HEK293 (cell line): ENCODE measurements around the gene ADI1.

Experiments used
- KLF1 ChIP-seq: fragments of 450-650 bp; formaldehyde crosslinking; IDR thresholded peaks from 2 replicates; pipeline ENCODE4 v1.5.1; 2016; ENCODE audit warnings: missing biosample characterization, missing genetic modification characterization
- KLF8 ChIP-seq: fragments of 450-650 bp; formaldehyde crosslinking; IDR thresholded peaks from 2 replicates; pipeline ENCODE4 v1.5.1; 2016; ENCODE audit warnings: missing biosample characterization, missing genetic modification characterization
- MYNN ChIP-seq: fragments of 450-650 bp; formaldehyde crosslinking; IDR thresholded peaks from 2 replicates; pipeline ENCODE4 v1.5.1; 2016; ENCODE audit warnings: missing biosample characterization, missing genetic modification characterization, borderline replicate concordance
- YY1 ChIP-seq: fragments of 450-650 bp; formaldehyde crosslinking; IDR thresholded peaks from 2 replicates; pipeline ENCODE4 v1.5.1; 2018; ENCODE audit warnings: missing biosample characterization, missing genetic modification characterization
- ZBTB11 ChIP-seq: fragments of 450-650 bp; formaldehyde crosslinking; conservative IDR thresholded peaks from 2 replicates; pipeline ENCODE4 v1.5.1; 2016; ENCODE audit warnings: low read depth, missing biosample characterization, missing genetic modification characterization
- ZBTB20 ChIP-seq: fragments of 450-650 bp; formaldehyde crosslinking; IDR thresholded peaks from 2 replicates; pipeline ENCODE4 v1.5.1; 2016; ENCODE audit warnings: missing biosample characterization, missing genetic modification characterization
- ZBTB26 ChIP-seq: fragments of 450-650 bp; formaldehyde crosslinking; optimal IDR thresholded peaks from 2 replicates; pipeline ENCODE3; 2016; ENCODE audit warnings: missing biosample characterization, mild to moderate bottlenecking, missing genetic modification characterization
- ZBTB7A ChIP-seq: fragments of 450-650 bp; formaldehyde crosslinking; IDR thresholded peaks from 2 replicates; pipeline ENCODE4 v1.5.1; 2016; ENCODE audit warnings: low read depth, missing biosample characterization, missing genetic modification characterization
- ZNF2 ChIP-seq: fragments of 450-650 bp; formaldehyde crosslinking; IDR thresholded peaks from 2 replicates; pipeline ENCODE4 v1.5.1; 2016; ENCODE audit warnings: missing biosample characterization, missing genetic modification characterization
- ZNF221 ChIP-seq: fragments of 450-650 bp; formaldehyde crosslinking; IDR thresholded peaks from 2 replicates; pipeline ENCODE4 v1.5.1; 2017; ENCODE audit warnings: missing biosample characterization, missing genetic modification characterization, borderline replicate concordance
- ZNF335 ChIP-seq: fragments of 450-650 bp; formaldehyde crosslinking; conservative IDR thresholded peaks from 2 replicates; pipeline ENCODE4 v1.5.1; 2016; ENCODE audit warnings: missing biosample characterization, missing genetic modification characterization
- ZNF449 ChIP-seq: fragments of 450-650 bp; formaldehyde crosslinking; IDR thresholded peaks from 2 replicates; pipeline ENCODE4 v1.5.1; 2017; ENCODE audit warnings: missing biosample characterization, mild to moderate bottlenecking, missing genetic modification characterization, moderate library complexity
- ZNF473 ChIP-seq: fragments of 450-650 bp; formaldehyde crosslinking; IDR thresholded peaks from 2 replicates; pipeline ENCODE4 v1.5.1; 2017; ENCODE audit warnings: missing biosample characterization, missing genetic modification characterization
- ZNF48 ChIP-seq: fragments of 450-650 bp; formaldehyde crosslinking; IDR thresholded peaks from 2 replicates; pipeline ENCODE4 v1.5.1; 2016; ENCODE audit warnings: missing biosample characterization, missing genetic modification characterization
- ZNF600 ChIP-seq: fragments of 450-650 bp; formaldehyde crosslinking; IDR thresholded peaks from 2 replicates; pipeline ENCODE4 v1.5.1; 2016; ENCODE audit warnings: missing biosample characterization, missing genetic modification characterization
- ZNF610 ChIP-seq: fragments of 450-650 bp; formaldehyde crosslinking; IDR thresholded peaks from 2 replicates; pipeline ENCODE4 v1.5.1; 2016; ENCODE audit warnings: missing biosample characterization, missing genetic modification characterization, borderline replicate concordance
- ZNF692 ChIP-seq: fragments of 450-650 bp; formaldehyde crosslinking; IDR thresholded peaks from 2 replicates; pipeline ENCODE4 v1.5.1; 2016; ENCODE audit warnings: missing biosample characterization, missing genetic modification characterization
- ZNF76 ChIP-seq: fragments of 450-650 bp; formaldehyde crosslinking; IDR thresholded peaks from 2 replicates; pipeline ENCODE4; 2016; ENCODE audit warnings: low read depth, missing biosample characterization, missing genetic modification characterization, borderline replicate concordance
- ZSCAN30 ChIP-seq: fragments of 450-650 bp; IDR thresholded peaks from 2 replicates; pipeline ENCODE4 v1.5.1; 2018; ENCODE audit warnings: missing biosample characterization, mild to moderate bottlenecking, missing genetic modification characterization, moderate library complexity

The ADI1 gene

GRCh38 chr2:3519255-3520205, at the start of gene ADI1 (continued):
- TF ChIP-seq ZBTB11 (tag by site-specific recombination) (0 out of 2 replicates have a peak, but pooled peaks have one; percentile 9), ZNF2 (tag by site-specific recombination) (peak; percentile 80), KLF8 (peak; percentile 65; the same call in 1 of the 2 replicates), ZNF610 (tag by site-specific recombination) (peak; percentile 27; the same call in 1 of the 2 replicates), ZBTB7A (tag by site-specific recombination) (no peak), ZNF76 (tag by site-specific recombination) (peak; percentile 43; the same call in 1 of the 2 replicates), ZNF600 (peak; percentile 64), ZNF449 (peak; percentile 75), ZNF473 (tag by site-specific recombination) (no peak), ZSCAN30 (tag by site-specific recombination) (peak; percentile 72; the same call in 1 of the 2 replicates), ZNF692 (tag by site-specific recombination) (peak; percentile 73), ZBTB20 (tag by site-specific recombination) (peak; percentile 83), MYNN (tag by site-specific recombination) (no peak), KLF1 (peak; percentile 45), ZNF335 (tag by site-specific recombination) (peak; percentile 94), ZBTB26 (tag by site-specific recombination) (peak; percentile 95), ZNF48 (tag by site-specific recombination) (no peak), ZNF221 (0 out of 2 replicates have a peak, but pooled peaks have one; percentile 63), YY1 (peak; percentile 60; the same call in 1 of the 2 replicates)
